Renal cortex interstitium (tissue), 11 donors: Measurements from ENCODE around the gene SLAMF1. TPM values are rescaled to one million over a fixed set of nuclear protein-coding genes. Genes with fewer than 3 reads are reported as not detected.
"Not testable (repeated sequence)": the region's sequence is repeated elsewhere in the genome, so short reads cannot be mapped to it uniquely, and the experiment has no call there.

Source experiments
- DNase-seq, 11 donors: peaks; one replicate each; pipeline ENCODE4 v3.0.0-alpha.2; 2013; ENCODE audit warnings: low read depth in 9 of 11, low spot score in 4 of 11; ENCODE audit errors: extremely low read depth in 1 of 11
- polyA plus RNA-seq, 3 donors: library from polyadenylated mRNA; unstranded; fragments of 120-200 nt; gene quantifications; one replicate each; pipeline ENCODE4 v1.2.1, GENCODE V29; 2013; ENCODE audit not compliant: insufficient read length in 3 of 3

SLAMF1 gene
- polyA plus RNA-seq, 3 donors: 0.04 to 0.19 (median 0.09) TPM

DNA sequence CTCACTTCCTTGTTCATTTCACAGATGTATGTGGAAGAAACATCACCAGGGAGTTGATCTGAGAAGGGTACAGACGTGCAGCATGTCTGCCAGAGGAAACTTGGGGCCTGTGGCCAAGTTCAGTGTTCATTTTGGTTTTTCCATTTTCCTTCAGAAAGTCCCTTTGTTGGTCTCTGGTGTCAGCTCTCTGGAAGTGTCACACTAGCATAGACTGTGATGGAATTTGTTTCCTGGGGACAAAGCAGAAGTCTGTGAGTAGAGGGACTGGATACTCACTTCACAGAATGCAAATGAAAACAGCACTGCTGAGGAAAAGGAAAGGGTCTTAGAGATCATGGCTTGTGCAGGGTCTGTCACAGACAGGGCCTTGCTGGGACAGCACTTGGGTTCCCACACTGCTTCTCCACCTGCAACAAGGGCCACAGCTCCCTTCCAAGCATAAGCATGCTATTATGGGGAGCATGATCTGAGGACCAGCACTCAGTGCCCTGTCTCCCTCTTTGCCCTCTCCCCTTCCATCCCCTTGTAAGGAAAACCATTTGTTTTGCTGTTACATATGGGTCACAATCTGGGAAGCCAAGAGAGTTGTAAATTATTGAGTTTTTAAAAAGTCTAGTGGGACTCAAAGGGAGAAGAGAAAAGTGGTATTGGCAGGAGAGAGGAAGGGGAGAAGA, 36.1 kb downstream of the SLAMF1 start:
- DNase-seq: no peak

DNA sequence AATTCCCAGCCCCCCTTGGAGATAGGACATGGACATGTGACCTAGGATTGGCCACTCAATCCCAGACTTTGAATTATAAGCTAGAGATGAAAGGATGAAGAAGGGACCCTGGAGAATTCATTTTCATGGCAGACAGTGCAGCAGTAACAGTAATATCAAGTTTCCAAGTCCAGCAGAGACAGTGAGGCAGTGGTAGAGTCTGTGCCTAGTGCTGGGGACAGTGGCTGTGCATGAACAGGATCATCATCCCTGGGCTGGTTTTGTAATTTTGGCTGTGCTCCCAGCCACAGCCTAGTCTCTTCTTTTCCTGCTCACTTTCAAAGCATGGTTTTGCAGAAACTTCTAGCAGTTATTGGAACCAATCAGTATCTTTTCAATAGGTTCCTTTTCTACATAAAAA, 37.9 kb downstream of the SLAMF1 start:
- no peak for DNase-seq

DNA sequence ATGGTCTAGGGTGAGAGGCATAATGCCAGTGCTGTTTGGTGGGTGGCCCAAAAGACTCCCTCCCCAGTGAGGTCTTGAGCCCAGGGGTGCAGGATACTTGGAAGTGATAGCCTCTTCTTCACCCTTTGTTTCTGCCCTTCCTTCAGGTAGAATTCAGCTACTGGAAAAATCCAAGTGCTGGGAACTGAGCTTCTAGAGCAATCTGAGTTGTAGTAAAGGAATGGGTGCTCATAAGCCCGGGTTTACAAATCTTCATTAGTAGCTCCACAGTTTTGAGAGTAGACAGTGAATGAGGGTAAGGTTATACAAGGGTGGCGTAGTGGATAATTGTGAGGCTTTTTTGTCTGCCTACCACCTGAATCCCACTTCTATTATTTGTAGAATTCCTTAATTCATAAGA, 38.3 kb downstream of the SLAMF1 start:
- no peak for DNase-seq

- no peak for DNase-seq
Observed at GRCh38 chr1:160608057-160608456, 38.8 kb downstream of the SLAMF1 start.

GRCh38 chr1:160607672-160608032, 39.2 kb downstream of the SLAMF1 start:
- no peak for DNase-seq

DNA sequence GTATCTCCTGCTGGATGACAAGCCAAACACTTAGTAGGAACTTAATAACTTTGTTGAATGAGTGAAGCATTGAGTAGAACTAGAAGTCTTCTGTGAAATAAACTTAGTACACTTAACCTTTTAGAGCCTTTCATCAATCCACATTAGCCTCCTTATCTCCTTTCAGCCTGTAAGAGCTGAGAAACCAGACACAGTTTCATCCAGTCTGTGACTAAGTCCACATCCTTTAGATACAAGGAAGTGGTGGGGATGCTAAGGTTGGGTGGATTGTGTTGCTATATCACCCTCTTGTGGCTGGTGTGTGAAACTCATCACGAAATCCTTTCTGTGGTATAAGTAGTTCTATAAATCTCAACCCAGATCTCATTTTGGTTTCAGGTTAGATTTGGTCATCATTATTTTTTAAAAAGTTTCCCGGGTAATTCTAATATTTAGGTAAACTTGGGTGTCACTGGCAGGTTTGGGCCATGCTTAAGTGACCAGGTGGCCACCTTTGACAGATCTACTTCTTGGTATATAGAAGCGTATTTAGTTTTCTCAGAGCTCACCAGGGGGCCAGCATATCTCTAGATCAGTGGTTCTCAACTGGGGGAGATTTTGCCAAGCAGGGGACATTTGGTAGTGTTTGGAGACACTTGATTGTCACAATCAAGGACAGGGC, 39.7 kb downstream of the SLAMF1 start:
- DNase-seq: peak in 5 of 11 donors; percentile 9 to 35 (median 23)

DNA sequence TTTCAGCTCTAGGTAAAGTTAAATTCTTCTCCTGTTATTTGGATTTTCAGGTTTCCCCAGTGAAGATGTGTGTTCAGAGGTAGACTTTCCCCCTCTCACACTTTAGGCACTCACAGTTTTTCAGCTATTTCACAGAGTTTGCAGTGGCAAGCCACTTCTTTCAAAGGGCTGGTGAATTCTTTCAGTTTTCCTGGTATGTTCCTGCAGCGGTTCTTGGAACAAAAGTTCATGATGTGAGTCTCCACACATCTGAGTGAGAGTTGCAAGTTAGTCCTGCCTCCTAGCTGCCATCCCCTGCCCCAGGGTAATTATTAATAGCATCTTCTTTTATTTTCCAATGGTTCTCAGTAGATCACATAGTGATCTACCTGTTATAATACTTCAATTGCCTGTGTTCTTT, 40.2 kb downstream of the SLAMF1 start:
- DNase-seq: no peak

GRCh38 chr1:160605792-160606479, 40.9 kb downstream of the SLAMF1 start:
- no peak for DNase-seq

DNA sequence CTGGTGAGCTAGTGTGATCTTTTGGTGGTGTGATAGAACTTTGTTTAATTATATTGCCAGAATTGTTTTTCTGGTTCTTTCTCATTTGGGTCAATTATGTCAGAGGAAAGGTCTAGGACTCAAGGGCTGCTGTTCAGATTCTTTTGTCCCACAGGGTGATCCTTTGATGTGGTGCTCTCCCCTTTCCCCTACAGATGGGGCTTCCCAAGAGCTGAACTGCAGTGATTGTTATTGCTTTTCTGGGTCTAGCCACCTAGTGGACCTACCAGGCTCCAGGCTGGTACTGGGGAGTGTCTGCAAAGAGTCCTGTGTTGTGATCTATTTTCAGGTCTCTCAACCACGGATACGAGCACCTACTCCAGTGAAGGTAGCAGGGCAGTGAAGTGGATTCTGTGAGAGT, 41.6 kb downstream of the SLAMF1 start:
- no peak for DNase-seq

DNA sequence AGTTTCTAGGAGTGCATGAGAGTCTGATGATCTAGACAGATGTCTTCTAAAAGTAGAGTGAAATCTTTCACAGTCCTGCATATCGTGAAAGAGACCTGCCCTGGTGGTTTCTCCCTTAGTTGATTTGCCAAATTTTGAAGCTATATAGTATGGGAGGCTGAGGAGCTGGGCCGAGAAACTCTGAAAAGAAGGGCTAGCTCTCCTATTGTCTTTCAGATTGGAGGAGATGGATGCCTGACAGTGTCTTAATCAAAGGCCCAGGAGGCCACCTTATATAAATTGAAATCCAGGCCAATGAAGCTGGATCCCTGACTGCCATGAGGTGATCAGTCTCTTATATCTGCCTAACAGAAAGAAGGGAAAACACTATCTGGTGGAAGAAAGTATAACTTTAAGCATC, 49.1 kb downstream of the SLAMF1 start:
- no peak for DNase-seq

- DNase-seq: no peak
Observed at GRCh38 chr1:160597051-160597450, 49.8 kb downstream of the SLAMF1 start.

DNA sequence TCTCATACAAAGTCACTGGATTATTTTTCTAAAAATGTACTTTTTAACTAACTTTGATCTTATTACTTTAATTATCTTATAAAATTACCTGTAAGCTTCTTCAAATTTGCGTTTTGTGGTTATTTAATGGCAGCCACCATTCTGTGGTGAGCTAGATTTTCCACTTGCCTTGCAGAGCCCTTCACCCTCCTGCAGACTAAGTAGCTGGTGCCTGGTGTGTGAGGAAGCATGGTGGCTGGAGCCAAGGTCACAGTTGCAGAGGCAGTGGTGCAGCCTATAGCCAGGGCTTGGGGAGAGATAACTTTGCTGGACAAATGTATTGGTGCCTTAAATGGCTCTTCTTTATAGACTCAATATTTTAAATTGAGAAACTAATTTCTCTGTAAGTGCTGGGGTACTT, 56.4 kb downstream of the SLAMF1 start:
- DNase-seq: no peak

DNA sequence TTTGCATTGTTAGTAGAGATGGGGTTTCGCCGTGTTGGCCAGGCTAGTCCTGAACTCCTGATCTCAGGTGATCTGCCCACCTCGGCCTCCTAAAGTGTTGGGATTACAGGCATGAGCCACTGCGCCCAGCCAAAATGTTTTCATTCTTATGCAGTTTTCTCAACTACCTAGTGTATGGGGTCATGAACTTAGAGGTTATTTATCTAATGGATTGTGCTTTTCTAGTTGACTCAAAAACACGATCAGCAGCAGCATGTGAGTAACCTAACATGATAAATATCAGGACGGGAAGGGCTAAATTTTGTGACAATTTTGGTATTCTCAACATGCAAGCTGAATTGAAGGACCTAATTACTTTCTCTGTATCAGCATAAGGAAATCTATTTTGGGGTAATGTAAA, 58.4 kb downstream of the SLAMF1 start:
- no peak for DNase-seq

DNA sequence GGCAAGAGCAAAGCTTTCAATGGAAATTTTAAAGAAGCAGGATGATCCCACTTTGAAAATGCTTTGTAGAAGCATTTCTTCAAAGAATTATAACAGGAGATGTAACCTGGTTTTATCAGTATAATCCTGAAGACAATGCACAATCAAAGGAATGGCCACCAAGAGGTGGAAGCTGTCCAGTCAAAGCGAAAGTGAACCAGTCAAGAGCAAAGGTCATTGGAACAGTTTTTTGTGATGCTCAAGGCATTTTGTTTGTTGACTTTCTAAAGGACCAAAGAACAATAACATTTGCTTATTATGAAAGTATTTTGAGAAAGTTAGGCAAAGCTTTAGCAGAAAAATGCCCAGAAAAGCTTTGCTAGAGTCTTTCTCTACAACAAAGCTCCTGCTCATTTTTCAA, 62.1 kb downstream of the SLAMF1 start:
- no peak for DNase-seq

DNA sequence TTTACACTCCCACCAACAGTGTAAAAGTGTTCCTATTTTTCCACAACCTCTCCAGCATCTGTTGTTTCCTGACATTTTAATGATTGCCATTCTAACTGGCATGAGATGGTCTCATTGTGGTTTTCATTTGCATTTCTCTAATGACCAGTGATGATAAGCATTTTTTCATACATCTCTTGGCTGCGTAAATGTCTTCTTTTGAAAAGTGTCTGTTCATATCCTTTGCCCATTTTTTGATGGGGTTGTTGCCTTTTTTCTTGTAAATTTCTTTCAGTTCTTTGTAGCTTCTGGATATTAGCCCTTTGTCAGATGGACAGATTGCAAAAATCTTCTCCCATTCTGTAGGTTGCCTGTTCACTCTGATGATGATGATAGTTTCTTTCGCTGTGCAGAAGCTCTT, 63.9 kb downstream of the SLAMF1 start:
- not testable (repeated sequence) for DNase-seq

GRCh38 chr1:160581961-160582360, 64.9 kb downstream of the SLAMF1 start:
- no peak for DNase-seq

- no peak for DNase-seq
Observed at GRCh38 chr1:160580221-160580812, 66.5 kb downstream of the SLAMF1 start.

GRCh38 chr1:160579216-160579701, 67.6 kb downstream of the SLAMF1 start, which contains the start of gene CD84:
Gene CD84, minus strand, starts transcription at chr1:160579496. Its CDS starts 59 bp downstream, at chr1:160579437.
- DNase-seq: no peak

DNA sequence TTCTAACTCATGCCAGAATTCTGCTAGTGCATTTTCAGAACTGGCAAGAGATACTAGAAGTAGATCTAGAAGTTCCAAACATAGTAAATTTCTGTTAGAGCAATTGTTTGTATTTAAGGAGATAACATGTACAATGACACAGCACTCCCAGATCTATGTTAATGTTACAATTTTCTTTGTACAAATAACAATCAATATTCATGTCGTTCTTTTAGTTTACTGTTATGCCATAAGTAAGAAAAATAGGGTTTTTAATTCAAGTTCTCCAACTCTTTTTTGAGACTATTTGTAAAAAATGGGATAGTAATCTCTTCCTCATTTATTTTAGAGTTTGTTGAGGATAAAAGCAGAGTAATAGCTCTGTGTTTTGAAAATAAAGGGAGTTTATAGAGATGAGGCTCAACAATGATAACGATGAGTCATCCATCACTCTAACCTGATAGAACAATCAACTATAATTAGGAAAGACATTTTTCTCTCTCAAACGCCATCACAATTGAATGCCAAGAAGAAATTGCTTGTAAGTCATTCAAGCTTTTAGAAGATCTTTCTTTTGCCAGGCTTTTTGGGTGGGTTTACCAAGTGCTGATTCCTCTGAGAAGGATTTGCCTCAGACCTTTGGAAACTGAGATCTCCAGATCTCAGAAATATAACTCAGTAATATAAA, 68.2 kb downstream of the SLAMF1 start:
- DNase-seq: no peak
